Stimulated activated naive CD8-positive, alpha-beta T cell treated with anti-CD3 and anti-CD28 coated beads, Interleukin-15, Interleukin-2, amounts not matched to agents 100 ng/mL and 50 ng/mL, for 24 hours (primary cell): ENCODE data around the gene TCF7L2.

Experiments
- H3K27ac Mint-ChIP-seq: one replicate; pipeline ENCODE4 v1.8.0; 2021; ENCODE audit warnings: mild to moderate bottlenecking, mixed read lengths
- H3K27me3 Mint-ChIP-seq: one replicate; pipeline ENCODE4 v1.8.0; 2021; ENCODE audit warnings: mixed read lengths
- H3K36me3 Mint-ChIP-seq: one replicate; pipeline ENCODE4 v1.8.0; 2021; ENCODE audit warnings: low read depth, mixed read lengths
- H3K4me1 Mint-ChIP-seq: one replicate; pipeline ENCODE4 v1.8.0; 2021; ENCODE audit warnings: low read depth, mixed read lengths
- H3K4me3 Mint-ChIP-seq: one replicate; pipeline ENCODE4 v1.8.0; 2021; ENCODE audit warnings: mild to moderate bottlenecking, mixed read lengths
- H3K9me3 Mint-ChIP-seq: one replicate; pipeline ENCODE4 v1.8.0; 2021; ENCODE audit warnings: mixed read lengths

Gene TCF7L2

DNA sequence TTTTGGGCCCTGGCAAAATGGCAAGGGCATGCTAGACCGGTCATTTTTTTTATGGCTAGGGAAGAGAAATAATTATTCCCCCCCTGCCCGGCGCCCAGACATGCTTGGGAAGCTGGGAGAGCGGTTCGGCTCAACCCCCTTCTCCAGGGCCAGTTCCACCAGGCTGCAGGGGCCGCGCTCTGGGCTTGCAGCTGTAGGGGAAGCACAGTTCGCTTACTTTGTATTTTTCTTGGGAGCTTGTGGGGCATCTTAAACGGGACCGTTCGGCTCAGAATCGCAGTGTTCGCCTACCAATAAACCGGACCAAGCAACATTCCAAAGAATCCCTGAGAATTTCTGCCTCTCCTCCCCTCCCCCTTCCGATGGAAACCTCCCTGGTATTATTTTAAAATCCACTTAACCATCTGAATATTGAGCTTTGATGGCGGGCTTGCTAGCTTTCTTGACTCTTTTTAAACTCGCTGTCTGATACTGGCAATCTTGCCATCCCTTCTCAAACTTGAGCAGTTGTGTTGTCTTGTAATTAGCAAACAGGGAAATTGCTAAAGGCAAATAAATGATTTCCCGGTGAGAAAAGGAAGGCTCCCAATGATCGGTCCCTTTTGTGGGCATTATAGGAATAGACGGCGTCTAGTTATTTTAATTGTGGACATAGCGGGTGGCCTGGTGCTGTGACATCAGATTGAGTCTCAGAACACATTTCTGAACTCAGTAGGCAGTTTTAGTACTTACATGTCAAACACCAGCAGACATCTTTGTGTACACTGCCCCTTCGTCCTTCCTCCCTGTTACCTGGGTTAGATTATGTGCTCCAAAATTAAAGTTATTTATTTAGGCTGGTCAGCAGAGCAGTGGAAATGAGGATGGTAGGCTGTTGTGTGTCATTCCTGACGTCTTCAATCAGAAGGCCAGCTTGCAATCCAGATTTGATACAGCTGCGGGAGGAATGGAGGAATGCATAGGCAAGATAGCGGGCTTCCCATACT is 3.4 kb downstream of the TCF7L2 start:
- peaks cover 3% of the 10 kb centered on the region for H3K36me3 Mint-ChIP-seq
- H3K4me3 Mint-ChIP-seq, result peak overlapping the region; percentile 80
- peaks cover 72% of the 10 kb centered on the region for H3K27me3 Mint-ChIP-seq
- H3K4me1 Mint-ChIP-seq, result peaks cover 43% of the 10 kb centered on the region
- H3K27ac Mint-ChIP-seq, result no peak overlapping the region
- no peaks in the 10 kb centered on the region for H3K9me3 Mint-ChIP-seq

DNA sequence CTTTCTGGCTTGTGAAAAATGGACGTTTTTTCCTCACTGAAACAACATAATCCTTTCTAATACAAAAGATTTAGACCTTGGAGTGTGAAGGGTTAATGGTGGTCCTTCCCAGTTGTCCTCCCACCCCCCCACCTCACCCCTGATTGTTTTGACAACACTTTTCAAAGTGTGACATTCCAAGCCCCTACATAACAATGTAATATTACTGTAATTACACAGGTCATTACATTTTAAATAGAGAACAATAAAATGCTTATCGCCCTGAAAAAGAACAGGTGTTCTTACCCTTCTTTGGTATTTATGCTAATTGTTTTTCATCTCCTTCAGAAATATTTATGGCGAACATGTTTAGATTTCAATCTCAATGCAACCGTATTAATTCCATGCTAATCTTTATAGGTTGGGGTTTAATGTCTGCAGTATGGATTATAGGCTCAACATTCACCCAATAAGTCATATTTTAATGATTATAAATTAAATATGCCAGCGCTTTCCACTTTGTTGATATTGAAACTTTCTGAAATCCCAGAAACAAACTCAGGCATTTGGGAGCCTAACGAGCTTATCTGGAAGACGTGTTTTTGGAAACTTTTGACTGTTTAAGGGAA is 5.0 kb downstream of the TCF7L2 start:
- Mint-ChIP-seq H3K27ac (no peak overlapping the region), H3K36me3 (peaks cover 10% of the 10 kb centered on the region), H3K4me3 (no peak overlapping the region), H3K27me3 (peaks cover 78% of the 10 kb centered on the region), H3K4me1 (peaks cover 48% of the 10 kb centered on the region), H3K9me3 (no peaks in the 10 kb centered on the region)

DNA sequence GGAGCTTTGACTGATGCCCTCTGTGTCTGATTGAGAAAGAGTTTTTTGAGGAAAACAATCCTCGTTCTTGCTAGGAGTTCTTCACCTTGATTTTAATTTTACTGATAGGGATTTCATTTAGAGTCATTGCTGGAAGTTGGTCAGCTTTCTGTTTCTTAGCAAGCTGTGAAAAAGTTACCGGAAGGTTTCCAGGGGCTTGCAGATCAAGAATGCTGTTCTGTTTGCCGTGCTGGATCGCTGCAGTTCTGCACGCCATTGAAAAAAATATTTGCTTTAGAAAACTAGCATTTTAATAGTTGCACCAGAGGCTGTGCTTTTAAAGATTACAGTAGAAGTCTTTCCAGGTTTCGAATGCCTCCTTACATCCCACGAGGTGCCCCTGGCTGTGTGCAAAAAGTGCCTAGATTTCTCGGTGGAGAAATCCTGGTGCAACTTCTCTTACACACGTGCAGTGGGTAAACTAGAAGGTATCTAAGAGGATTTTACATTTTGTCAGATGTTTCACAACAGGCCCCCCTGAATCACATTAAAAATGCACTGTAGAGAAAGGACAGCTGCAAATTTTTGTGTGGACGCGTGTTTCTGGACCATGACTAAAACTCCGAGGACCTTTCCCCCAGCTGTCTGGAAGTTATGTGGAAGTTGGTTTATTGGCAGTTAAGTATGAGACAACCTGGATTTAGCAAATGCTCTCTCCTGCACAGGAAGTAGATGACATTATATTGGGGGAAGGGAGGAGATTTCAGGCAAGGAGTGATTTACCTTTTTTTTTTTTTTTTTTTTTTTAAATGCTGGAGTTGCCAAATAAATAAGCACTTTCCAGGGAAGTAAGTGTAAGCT is 5.8 kb downstream of the TCF7L2 start:
- peaks cover 14% of the 10 kb centered on the region for H3K36me3 Mint-ChIP-seq
- H3K27me3 Mint-ChIP-seq, result peaks cover 76% of the 10 kb centered on the region
- peaks cover 44% of the 10 kb centered on the region for H3K4me1 Mint-ChIP-seq
- no peak overlapping the region for H3K4me3 Mint-ChIP-seq
- no peak overlapping the region for H3K27ac Mint-ChIP-seq
- H3K9me3 Mint-ChIP-seq, result peaks cover 2% of the 10 kb centered on the region

DNA sequence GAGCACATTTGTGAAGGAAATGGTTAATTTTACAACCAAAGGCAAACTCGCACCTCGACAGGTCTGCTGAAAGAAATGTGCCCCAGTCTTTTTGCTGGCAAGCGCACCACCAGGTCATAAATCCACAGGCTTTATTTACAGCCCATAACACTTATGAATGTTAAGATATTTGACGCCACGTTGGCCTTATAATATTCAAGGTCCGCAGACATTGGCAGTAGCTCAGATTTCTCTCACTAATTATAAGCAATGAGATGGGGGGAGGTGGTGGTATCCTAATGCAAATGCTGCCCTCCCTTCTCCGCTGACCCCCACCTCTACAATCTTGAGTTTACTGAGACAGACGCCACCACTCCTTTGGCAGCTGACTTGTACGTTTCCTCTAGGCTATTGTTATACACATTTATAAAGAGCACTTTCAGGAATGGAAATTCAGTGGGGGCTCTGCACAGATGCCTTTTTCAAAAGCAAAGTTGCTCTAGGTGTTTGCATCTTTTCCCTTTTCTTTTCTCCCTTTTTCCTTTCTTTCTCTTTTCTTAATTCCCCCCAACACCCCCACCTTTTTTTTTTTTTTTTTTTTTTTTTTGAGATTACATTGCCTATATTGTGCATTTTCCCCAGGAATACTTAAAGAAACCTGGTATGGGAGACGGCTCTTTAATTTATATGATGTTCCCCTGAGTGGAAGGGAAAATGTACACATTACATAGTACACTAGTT is 6.7 kb downstream of the TCF7L2 start:
- H3K9me3 Mint-ChIP-seq, result peaks cover 2% of the 10 kb centered on the region
- H3K27ac Mint-ChIP-seq, result no peak overlapping the region
- peaks cover 41% of the 10 kb centered on the region for H3K4me1 Mint-ChIP-seq
- H3K36me3 Mint-ChIP-seq, result peaks cover 14% of the 10 kb centered on the region
- H3K4me3 Mint-ChIP-seq, result no peak overlapping the region
- peaks cover 82% of the 10 kb centered on the region for H3K27me3 Mint-ChIP-seq

DNA sequence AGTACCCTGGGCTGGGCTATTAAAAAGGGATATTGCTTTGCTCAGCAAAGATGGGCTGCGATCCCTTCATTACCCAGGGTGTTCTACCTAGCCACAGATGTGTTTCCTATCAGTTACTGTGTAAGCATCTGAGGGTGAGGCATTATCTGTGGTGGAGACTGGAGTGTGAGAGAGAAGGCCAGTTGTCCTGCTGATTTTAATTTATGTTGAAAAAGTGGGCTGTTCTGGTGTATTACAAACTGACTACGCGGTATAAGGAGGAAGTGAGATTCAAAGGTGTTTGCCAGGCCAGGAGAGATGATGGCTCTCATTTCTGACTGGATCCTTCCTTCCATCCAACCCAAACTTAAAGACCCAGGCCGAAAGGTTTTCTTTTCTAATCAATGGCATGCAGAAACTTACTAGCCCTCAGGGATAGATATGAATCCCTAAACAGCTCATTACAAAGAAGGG is 7.6 kb downstream of the TCF7L2 start:
- H3K36me3 Mint-ChIP-seq, result peaks cover 17% of the 10 kb centered on the region
- H3K27me3 Mint-ChIP-seq, result peaks cover 87% of the 10 kb centered on the region
- H3K4me3 Mint-ChIP-seq, result no peak overlapping the region
- peaks cover 2% of the 10 kb centered on the region for H3K9me3 Mint-ChIP-seq
- H3K27ac Mint-ChIP-seq, result no peak overlapping the region
- H3K4me1 Mint-ChIP-seq, result peaks cover 39% of the 10 kb centered on the region

DNA sequence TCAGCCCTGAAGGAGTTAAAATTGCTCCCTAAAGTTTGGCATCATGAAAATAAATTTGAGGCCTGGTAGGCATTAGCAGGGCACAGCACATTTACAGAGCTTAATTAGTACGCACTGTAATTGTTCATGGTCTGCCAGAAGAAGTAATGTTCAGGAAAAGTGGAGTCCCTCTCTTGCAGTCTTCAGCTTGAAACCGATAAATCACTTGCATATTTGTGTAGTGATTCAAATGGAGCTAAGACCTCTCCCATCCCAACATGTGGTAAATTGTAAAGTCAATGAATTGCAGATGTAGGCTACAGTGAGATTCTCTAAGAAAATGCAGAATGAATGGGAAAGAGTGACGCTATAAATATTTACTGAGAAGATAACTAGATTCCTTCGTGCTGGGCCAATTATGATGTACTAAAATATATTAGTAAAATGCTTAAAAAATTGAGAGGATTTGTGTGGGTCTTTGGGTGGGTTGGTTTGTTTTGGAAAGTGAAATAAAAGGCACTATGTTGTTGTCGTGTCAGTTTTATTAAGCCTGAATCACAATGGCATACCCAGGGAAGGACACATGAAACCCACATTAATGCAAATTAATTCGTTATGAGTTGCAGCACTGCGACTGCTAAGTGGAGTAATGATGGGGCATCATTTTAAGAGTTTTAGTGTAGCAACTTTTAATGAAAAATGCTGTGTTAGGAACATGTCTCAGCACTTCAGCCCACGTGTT is 8.4 kb downstream of the TCF7L2 start:
- Mint-ChIP-seq H3K4me3 (no peak overlapping the region), H3K27ac (no peak overlapping the region), H3K27me3 (peaks cover 81% of the 10 kb centered on the region), H3K36me3 (peaks cover 17% of the 10 kb centered on the region), H3K9me3 (peaks cover 2% of the 10 kb centered on the region), H3K4me1 (peaks cover 35% of the 10 kb centered on the region)

DNA sequence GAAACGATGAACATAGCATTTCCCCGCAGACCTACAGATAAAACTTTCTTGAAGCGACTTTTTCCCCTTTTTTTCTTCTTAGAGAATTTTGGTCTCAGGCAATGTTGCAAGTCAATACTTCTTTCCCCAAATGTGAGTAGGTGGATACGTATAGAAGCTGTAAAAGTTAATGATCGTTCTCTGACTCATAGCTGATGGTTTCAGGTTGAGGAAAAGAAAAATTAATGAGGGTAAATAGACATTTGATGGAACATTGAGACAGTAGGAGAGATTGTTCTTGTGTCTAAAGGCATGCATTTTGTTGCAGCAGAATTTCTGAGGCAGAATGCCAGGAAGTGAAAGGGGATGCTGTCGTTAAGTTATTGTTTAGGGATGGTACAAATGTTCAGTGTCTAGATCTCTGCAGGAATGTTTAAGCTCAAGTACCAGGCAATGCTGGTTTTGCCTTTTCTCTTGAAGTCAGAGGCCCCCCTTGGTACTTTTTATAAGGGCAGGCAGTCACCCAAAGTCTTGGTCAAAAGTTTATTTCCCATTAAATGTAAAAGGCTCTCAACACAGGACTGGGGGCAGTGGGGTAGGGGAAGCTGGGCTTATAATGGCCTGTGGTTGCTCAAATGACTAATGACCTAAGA is 9.3 kb downstream of the TCF7L2 start:
- peaks cover 35% of the 10 kb centered on the region for H3K4me1 Mint-ChIP-seq
- H3K27me3 Mint-ChIP-seq, result peaks cover 77% of the 10 kb centered on the region
- peaks cover 17% of the 10 kb centered on the region for H3K36me3 Mint-ChIP-seq
- H3K27ac Mint-ChIP-seq, result no peak overlapping the region
- peaks cover 2% of the 10 kb centered on the region for H3K9me3 Mint-ChIP-seq
- no peak overlapping the region for H3K4me3 Mint-ChIP-seq

DNA sequence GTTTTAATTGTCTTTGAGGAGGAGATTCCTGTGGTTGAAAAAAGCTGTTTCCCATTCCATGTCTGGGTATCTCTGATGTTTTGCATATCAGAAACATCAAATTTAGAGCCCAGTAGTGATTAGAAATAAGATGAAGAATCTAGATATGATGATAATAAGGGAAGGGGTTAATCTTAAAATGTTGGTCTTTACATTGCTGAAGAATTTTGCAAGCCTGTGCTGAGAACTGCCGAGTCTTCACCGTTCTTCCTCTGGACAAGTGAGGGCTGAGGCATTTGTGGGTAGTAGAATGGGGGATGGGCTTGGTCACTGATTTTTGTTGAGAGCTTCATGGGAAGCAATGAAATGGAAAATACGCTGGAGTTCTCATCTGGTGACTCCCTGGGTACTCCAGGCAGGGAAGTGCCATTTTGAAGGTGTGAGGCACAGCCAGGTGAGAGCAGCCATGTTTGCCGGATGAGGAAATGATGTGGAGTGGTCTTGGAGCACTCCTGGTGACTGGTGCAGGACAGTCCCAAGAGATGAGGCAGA is 10.2 kb downstream of the TCF7L2 start:
- H3K4me3 Mint-ChIP-seq, result no peak overlapping the region
- peaks cover 76% of the 10 kb centered on the region for H3K27me3 Mint-ChIP-seq
- H3K4me1 Mint-ChIP-seq, result peaks cover 32% of the 10 kb centered on the region
- H3K9me3 Mint-ChIP-seq, result peaks cover 2% of the 10 kb centered on the region
- H3K27ac Mint-ChIP-seq, result no peak overlapping the region
- peaks cover 17% of the 10 kb centered on the region for H3K36me3 Mint-ChIP-seq

DNA sequence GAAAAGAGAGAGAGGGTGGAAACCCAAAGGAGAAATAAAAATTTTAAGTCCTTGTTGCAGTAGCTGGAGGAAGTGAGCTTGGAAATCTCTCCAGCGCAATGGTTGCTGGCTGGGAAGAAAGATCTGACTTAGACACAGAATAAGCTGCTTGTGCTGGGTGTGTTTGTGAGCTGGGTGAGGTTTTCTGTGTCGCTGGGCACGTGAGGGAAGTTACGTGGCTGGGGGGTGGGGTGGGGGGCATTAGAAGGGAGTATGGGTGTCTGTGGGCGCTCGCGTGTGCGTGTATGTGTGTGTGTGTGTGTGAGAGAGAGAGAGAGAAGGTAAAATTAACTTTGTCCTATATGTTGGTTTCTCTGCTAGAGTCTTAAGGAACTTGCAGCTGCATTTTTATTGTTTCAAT is 11.6 kb downstream of the TCF7L2 start:
- Mint-ChIP-seq H3K9me3 (peaks cover 2% of the 10 kb centered on the region), H3K36me3 (peaks cover 17% of the 10 kb centered on the region), H3K27me3 (peaks cover 69% of the 10 kb centered on the region), H3K27ac (no peak overlapping the region), H3K4me3 (no peak overlapping the region), H3K4me1 (peaks cover 22% of the 10 kb centered on the region)

DNA sequence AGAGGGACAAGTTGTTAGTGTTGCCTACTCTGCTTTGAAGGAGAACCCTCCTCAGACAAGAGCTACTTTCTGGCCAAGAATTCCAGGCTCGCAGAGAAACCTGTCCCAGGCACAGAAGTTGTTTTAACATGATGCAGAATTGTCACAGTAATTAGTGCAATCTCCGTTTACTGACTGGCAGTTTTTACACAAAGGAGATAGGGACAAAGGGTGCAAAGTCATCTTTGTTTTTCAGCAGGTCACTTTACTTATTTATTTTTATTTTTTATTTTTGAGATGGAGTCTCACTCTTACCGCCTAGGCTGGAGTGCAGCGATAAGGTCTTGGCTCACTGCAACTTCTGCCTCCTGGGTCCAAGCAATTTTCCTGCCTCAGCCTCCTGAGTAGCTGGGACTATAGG is 12.3 kb downstream of the TCF7L2 start:
- peaks cover 22% of the 10 kb centered on the region for H3K4me1 Mint-ChIP-seq
- H3K27me3 Mint-ChIP-seq, result peaks cover 69% of the 10 kb centered on the region
- no peak overlapping the region for H3K27ac Mint-ChIP-seq
- H3K4me3 Mint-ChIP-seq, result no peak overlapping the region
- H3K9me3 Mint-ChIP-seq, result peaks cover 2% of the 10 kb centered on the region
- peaks cover 17% of the 10 kb centered on the region for H3K36me3 Mint-ChIP-seq

DNA sequence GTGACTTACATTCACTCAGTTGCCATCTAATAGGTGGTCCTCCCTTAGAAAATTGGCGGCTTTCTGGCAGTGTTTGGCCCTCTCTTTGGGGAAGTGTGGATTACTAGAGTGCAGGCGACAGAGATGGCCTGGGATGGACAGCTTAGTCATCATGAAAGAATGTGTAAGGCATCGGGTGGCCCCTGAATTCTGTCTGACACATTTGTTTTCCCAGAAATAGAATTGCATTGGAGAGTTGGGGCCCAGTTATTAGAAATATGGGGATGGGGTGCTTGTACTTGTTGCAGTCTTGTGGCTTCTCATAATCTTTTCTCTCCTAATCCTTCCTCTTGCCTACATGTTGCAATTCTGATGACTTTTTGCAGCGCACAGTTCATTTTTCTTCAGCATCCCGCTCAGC is 13.8 kb downstream of the TCF7L2 start:
- H3K4me3 Mint-ChIP-seq, result no peak overlapping the region
- H3K4me1 Mint-ChIP-seq, result peaks cover 16% of the 10 kb centered on the region
- no peak overlapping the region for H3K27ac Mint-ChIP-seq
- H3K27me3 Mint-ChIP-seq, result peaks cover 56% of the 10 kb centered on the region
- peaks cover 2% of the 10 kb centered on the region for H3K9me3 Mint-ChIP-seq
- H3K36me3 Mint-ChIP-seq, result peaks cover 10% of the 10 kb centered on the region

DNA sequence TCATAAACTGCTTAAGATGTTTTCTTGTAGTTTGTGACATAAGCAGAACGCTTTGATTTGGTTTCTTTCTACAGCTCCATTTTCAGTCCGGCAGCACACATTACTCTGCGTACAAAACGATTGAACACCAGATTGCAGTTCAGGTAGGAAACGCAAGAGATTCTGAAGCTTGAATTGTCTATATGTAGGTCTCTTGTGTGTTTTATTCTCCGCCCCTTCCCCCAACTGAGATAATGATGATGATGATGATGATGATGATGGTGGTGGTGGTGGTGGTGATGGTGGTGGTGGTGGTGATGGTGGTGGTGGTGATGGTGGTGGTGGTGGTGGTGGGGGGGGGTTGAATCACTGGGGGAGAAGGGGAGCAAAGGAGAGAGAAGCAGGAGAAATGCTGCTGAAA is 14.4 kb downstream of the TCF7L2 start:
- Mint-ChIP-seq H3K4me3 (no peak overlapping the region), H3K27ac (no peak overlapping the region), H3K9me3 (peaks cover 2% of the 10 kb centered on the region), H3K4me1 (peaks cover 10% of the 10 kb centered on the region), H3K36me3 (peaks cover 8% of the 10 kb centered on the region), H3K27me3 (peaks cover 55% of the 10 kb centered on the region)

DNA sequence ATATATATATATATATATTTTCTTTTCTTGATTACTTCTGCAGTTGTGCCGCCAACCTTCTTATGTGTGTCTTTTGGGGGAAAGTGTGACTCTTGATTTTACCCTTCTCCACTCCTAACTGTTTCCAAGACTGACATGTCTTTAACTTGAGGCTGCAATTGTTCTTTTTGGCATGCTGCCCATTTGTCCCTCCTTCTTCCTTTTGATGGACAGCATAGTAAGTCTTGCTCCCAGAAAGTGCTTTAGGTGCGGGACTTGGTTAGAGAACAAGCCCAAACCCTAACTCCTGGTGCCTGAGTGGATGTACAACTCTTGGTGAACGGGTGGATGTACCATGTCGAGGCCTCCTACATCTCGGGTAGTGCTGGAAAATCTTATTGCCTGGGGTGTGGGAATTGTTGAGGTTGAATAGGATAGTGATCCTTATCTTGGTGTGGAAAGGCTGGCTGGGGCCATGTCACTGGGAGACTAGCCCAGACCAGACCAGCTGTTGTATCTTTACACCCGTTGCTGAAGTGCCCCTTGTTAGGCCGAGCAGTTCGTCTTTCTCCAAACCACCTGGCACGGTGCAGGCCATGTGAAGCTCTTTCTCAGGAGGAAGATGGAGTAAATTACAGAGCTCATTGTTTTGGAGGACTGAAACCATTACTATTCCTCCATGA is 16.3 kb downstream of the TCF7L2 start:
- peaks cover 57% of the 10 kb centered on the region for H3K27me3 Mint-ChIP-seq
- no peaks in the 10 kb centered on the region for H3K4me1 Mint-ChIP-seq
- no peaks in the 10 kb centered on the region for H3K9me3 Mint-ChIP-seq
- no peak overlapping the region for H3K27ac Mint-ChIP-seq
- peaks cover 3% of the 10 kb centered on the region for H3K36me3 Mint-ChIP-seq
- no peak overlapping the region for H3K4me3 Mint-ChIP-seq
